WTC11 (cell line): ENCODE measurements around the gene CHN1. TPM values are rescaled to one million over a fixed set of nuclear protein-coding genes. Genes with fewer than 3 reads are reported as not detected.

Experiments used
- ATAC-seq: fragments of 200-7000 bp; cut with Tn5 transposase; 2 replicates; pipeline ENCODE4 v1.10.0; 2021; ENCODE audit warnings: mild to moderate bottlenecking, moderate library complexity
- CTCF ChIA-PET: fragments of 300-600 bp; sonication (Branson Sonifier 250); formaldehyde crosslinking; loops from one replicate; lab custom pipeline; 2021; ENCODE audit warnings: antibody characterized with exemption; lab: Charles Lee
- POLR2A ChIA-PET: fragments of 350-600 bp; sonication (Branson Sonifier 250); formaldehyde crosslinking; loops from one replicate; lab custom pipeline; 2021; ENCODE audit warnings: antibody characterized with exemption; lab: Charles Lee
- DNase-seq: peaks from one replicate; pipeline ENCODE4 v3.0.0; 2021; ENCODE audit warnings: low spot score
- H3K27ac Mint-ChIP-seq: 2 replicates; pipeline ENCODE4 v1.8.0; 2021; ENCODE audit warnings: mixed read lengths
- H3K27me3 Mint-ChIP-seq: 2 replicates; pipeline ENCODE4 v1.8.0; 2021; ENCODE audit warnings: low read depth, mild to moderate bottlenecking, moderate library complexity, mixed read lengths
- H3K36me3 Mint-ChIP-seq: 2 replicates; pipeline ENCODE4 v1.8.0; 2021; ENCODE audit warnings: mixed read lengths
- H3K4me1 Mint-ChIP-seq: 2 replicates; pipeline ENCODE4 v1.8.0; 2022; ENCODE audit warnings: mixed read lengths
- H3K4me3 Mint-ChIP-seq: 2 replicates; pipeline ENCODE4 v1.8.0; 2021; ENCODE audit warnings: mild to moderate bottlenecking, moderate library complexity, mixed read lengths
- H3K9me3 Mint-ChIP-seq: 2 replicates; pipeline ENCODE4 v1.8.0; 2021; ENCODE audit warnings: mixed read lengths
- CBFB ChIP-seq: sonication (generic); formaldehyde crosslinking; IDR thresholded peaks from 2 replicates; pipeline ENCODE4 v1.8.1; 2022; ENCODE audit warnings: mild to moderate bottlenecking, low read depth, missing genetic modification reagents
- CREM ChIP-seq: sonication (generic); formaldehyde crosslinking; IDR thresholded peaks from 2 replicates; pipeline ENCODE4 v1.8.1; 2022; ENCODE audit warnings: mild to moderate bottlenecking, missing genetic modification reagents, moderate library complexity
- EMX1 ChIP-seq: fragments of 250-450 bp; sonication (Bioruptor Pico); IDR thresholded peaks from 2 replicates; pipeline ENCODE4 v1.8.0; 2021; ENCODE audit warnings: mild to moderate bottlenecking
- ESRRA ChIP-seq: sonication (generic); formaldehyde crosslinking; IDR thresholded peaks from 2 replicates; pipeline ENCODE4 v1.8.1; 2022; ENCODE audit warnings: mild to moderate bottlenecking, missing genetic modification reagents, borderline replicate concordance
- FOXK1 ChIP-seq: sonication (generic); formaldehyde crosslinking; IDR thresholded peaks from 2 replicates; pipeline ENCODE4 v1.8.0; 2022; ENCODE audit warnings: mild to moderate bottlenecking, moderate library complexity, missing genetic modification reagents
- FOXP1 ChIP-seq: sonication (generic); formaldehyde crosslinking; IDR thresholded peaks from 2 replicates; pipeline ENCODE4 v1.8.0; 2022; ENCODE audit warnings: missing genetic modification reagents, mild to moderate bottlenecking, moderate library complexity, borderline replicate concordance
- GABPB1 ChIP-seq: sonication (generic); formaldehyde crosslinking; IDR thresholded peaks from 2 replicates; pipeline ENCODE4 v1.8.1; 2023; ENCODE audit warnings: mild to moderate bottlenecking, missing genetic modification reagents
- JUN ChIP-seq: sonication (generic); formaldehyde crosslinking; IDR thresholded peaks from 2 replicates; pipeline ENCODE4 v1.8.0; 2023; ENCODE audit warnings: mild to moderate bottlenecking, missing genetic modification reagents
- NR3C1 ChIP-seq: sonication (generic); formaldehyde crosslinking; conservative IDR thresholded peaks from 2 replicates; pipeline ENCODE4 v1.8.1; 2023; ENCODE audit warnings: low read depth, mild to moderate bottlenecking, missing genetic modification reagents
- TEAD1 ChIP-seq: sonication (generic); formaldehyde crosslinking; IDR thresholded peaks from 2 replicates; pipeline ENCODE4 v1.8.0; 2022; ENCODE audit warnings: mild to moderate bottlenecking, missing genetic modification reagents
- TP53 ChIP-seq: sonication (generic); formaldehyde crosslinking; IDR thresholded peaks from 2 replicates; pipeline ENCODE4 v1.8.1; 2023; ENCODE audit warnings: mild to moderate bottlenecking, missing genetic modification reagents
- total RNA-seq: library from RNA; stranded (reverse); gene quantifications from 3 replicates; pipeline ENCODE4 v1.2.3, GENCODE V29; 2021
- TF ChIP-seq, protein P1 (sequence below): sonication (generic); formaldehyde crosslinking; IDR thresholded peaks from 2 replicates; pipeline ENCODE4 v1.8.1; 2023; ENCODE audit warnings: mild to moderate bottlenecking, missing genetic modification reagents, borderline replicate concordance
- TF ChIP-seq, protein P2 (sequence below): sonication (generic); formaldehyde crosslinking; IDR thresholded peaks from 2 replicates; pipeline ENCODE4 v1.8.0; 2023; ENCODE audit warnings: missing genetic modification reagents, mild to moderate bottlenecking, borderline replicate concordance
- TF ChIP-seq, protein P3 (sequence below): sonication (generic); formaldehyde crosslinking; IDR thresholded peaks from 2 replicates; pipeline ENCODE4 v1.8.1; 2023; ENCODE audit warnings: mild to moderate bottlenecking, missing genetic modification reagents, moderate library complexity
- TF ChIP-seq, protein P4 (sequence below): fragments of 200-600 bp; IDR thresholded peaks from 2 replicates; pipeline ENCODE4 v1.8.0; 2022; ENCODE audit warnings: antibody characterized with exemption
- TF ChIP-seq, protein P5 (sequence below): sonication (generic); formaldehyde crosslinking; IDR thresholded peaks from 2 replicates; pipeline ENCODE4 v1.8.1; 2023; ENCODE audit warnings: mild to moderate bottlenecking, missing genetic modification reagents
- TF ChIP-seq, protein P6 (sequence below): sonication (generic); formaldehyde crosslinking; IDR thresholded peaks from 2 replicates; pipeline ENCODE4 v1.8.0; 2023; ENCODE audit warnings: missing genetic modification reagents
- TF ChIP-seq, protein P7 (sequence below): sonication (generic); formaldehyde crosslinking; IDR thresholded peaks from 2 replicates; pipeline ENCODE4 v1.8.1; 2022; ENCODE audit warnings: low read depth, missing genetic modification reagents, borderline replicate concordance
- TF ChIP-seq, protein P8 (sequence below): fragments of 250-450 bp; sonication (Bioruptor Pico); IDR thresholded peaks from 2 replicates; pipeline ENCODE4 v1.9.0; 2021; ENCODE audit warnings: moderate library complexity, mild to moderate bottlenecking, inconsistent platforms, borderline replicate concordance

The CHN1 gene
- total RNA-seq, 1 experiment from 2014 or later = 30.0 TPM

DNA sequence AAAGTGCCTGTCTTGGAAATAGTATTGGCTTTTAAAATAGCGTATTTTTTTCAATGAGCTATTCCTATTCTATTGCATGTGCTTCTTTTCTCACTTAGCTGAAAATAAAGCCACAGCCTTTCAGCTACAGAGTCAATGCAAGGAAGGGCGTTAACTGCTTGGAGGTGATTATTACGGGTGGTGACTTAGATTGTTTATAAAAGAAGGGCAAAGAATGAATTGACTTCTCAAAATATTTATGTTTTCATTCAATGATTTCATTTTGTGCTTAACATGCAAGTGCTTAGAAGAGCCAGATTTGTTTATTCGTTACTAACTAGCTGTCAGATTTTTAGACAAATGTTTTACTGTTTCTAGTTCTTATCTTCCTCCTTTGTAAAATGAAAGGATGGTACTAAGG lies 2.8 kb upstream of the CHN1 start (continued):
- TF ChIP-seq, protein P1, sequence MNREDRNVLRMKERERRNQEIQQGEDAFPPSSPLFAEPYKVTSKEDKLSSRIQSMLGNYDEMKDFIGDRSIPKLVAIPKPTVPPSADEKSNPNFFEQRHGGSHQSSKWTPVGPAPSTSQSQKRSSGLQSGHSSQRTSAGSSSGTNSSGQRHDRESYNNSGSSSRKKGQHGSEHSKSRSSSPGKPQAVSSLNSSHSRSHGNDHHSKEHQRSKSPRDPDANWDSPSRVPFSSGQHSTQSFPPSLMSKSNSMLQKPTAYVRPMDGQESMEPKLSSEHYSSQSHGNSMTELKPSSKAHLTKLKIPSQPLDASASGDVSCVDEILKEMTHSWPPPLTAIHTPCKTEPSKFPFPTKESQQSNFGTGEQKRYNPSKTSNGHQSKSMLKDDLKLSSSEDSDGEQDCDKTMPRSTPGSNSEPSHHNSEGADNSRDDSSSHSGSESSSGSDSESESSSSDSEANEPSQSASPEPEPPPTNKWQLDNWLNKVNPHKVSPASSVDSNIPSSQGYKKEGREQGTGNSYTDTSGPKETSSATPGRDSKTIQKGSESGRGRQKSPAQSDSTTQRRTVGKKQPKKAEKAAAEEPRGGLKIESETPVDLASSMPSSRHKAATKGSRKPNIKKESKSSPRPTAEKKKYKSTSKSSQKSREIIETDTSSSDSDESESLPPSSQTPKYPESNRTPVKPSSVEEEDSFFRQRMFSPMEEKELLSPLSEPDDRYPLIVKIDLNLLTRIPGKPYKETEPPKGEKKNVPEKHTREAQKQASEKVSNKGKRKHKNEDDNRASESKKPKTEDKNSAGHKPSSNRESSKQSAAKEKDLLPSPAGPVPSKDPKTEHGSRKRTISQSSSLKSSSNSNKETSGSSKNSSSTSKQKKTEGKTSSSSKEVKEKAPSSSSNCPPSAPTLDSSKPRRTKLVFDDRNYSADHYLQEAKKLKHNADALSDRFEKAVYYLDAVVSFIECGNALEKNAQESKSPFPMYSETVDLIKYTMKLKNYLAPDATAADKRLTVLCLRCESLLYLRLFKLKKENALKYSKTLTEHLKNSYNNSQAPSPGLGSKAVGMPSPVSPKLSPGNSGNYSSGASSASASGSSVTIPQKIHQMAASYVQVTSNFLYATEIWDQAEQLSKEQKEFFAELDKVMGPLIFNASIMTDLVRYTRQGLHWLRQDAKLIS (CRISPR knock-in tag) = no peak
- no peak for TF ChIP-seq NR3C1 (CRISPR knock-in tag)
- TF ChIP-seq, protein P2, sequence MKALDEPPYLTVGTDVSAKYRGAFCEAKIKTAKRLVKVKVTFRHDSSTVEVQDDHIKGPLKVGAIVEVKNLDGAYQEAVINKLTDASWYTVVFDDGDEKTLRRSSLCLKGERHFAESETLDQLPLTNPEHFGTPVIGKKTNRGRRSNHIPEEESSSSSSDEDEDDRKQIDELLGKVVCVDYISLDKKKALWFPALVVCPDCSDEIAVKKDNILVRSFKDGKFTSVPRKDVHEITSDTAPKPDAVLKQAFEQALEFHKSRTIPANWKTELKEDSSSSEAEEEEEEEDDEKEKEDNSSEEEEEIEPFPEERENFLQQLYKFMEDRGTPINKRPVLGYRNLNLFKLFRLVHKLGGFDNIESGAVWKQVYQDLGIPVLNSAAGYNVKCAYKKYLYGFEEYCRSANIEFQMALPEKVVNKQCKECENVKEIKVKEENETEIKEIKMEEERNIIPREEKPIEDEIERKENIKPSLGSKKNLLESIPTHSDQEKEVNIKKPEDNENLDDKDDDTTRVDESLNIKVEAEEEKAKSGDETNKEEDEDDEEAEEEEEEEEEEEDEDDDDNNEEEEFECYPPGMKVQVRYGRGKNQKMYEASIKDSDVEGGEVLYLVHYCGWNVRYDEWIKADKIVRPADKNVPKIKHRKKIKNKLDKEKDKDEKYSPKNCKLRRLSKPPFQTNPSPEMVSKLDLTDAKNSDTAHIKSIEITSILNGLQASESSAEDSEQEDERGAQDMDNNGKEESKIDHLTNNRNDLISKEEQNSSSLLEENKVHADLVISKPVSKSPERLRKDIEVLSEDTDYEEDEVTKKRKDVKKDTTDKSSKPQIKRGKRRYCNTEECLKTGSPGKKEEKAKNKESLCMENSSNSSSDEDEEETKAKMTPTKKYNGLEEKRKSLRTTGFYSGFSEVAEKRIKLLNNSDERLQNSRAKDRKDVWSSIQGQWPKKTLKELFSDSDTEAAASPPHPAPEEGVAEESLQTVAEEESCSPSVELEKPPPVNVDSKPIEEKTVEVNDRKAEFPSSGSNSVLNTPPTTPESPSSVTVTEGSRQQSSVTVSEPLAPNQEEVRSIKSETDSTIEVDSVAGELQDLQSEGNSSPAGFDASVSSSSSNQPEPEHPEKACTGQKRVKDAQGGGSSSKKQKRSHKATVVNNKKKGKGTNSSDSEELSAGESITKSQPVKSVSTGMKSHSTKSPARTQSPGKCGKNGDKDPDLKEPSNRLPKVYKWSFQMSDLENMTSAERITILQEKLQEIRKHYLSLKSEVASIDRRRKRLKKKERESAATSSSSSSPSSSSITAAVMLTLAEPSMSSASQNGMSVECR (CRISPR knock-in tag) = no peak
- no peak for TF ChIP-seq EMX1 (CRISPR knock-in tag)
- no peak for TF ChIP-seq ESRRA (CRISPR knock-in tag)
- TF ChIP-seq, protein P3, sequence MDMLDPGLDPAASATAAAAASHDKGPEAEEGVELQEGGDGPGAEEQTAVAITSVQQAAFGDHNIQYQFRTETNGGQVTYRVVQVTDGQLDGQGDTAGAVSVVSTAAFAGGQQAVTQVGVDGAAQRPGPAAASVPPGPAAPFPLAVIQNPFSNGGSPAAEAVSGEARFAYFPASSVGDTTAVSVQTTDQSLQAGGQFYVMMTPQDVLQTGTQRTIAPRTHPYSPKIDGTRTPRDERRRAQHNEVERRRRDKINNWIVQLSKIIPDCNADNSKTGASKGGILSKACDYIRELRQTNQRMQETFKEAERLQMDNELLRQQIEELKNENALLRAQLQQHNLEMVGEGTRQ (CRISPR knock-in tag) = no peak
- TF ChIP-seq, protein P4, sequence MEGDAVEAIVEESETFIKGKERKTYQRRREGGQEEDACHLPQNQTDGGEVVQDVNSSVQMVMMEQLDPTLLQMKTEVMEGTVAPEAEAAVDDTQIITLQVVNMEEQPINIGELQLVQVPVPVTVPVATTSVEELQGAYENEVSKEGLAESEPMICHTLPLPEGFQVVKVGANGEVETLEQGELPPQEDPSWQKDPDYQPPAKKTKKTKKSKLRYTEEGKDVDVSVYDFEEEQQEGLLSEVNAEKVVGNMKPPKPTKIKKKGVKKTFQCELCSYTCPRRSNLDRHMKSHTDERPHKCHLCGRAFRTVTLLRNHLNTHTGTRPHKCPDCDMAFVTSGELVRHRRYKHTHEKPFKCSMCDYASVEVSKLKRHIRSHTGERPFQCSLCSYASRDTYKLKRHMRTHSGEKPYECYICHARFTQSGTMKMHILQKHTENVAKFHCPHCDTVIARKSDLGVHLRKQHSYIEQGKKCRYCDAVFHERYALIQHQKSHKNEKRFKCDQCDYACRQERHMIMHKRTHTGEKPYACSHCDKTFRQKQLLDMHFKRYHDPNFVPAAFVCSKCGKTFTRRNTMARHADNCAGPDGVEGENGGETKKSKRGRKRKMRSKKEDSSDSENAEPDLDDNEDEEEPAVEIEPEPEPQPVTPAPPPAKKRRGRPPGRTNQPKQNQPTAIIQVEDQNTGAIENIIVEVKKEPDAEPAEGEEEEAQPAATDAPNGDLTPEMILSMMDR = no peak
- TF ChIP-seq TP53 (CRISPR knock-in tag) = no peak

DNA sequence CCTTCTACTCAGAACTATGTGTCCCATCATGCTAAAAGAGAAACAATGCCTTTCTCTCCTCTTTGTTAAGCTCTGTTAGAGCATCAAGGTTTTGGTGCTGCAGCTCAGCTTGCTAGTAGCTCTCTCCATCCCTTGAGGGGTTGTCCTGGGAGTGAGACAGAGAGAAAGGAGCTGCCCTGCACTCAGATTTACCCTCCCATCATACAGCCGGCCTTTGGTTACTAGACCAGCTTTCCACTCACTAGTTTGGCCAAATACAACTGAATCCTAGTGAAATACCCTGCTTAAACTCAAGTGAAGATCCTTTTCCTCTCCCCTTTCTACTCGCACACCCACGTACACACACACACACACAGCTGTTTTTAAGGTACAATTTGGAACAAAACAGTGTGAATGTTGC lies 2.3 kb upstream of the CHN1 start:
- H3K9me3 Mint-ChIP-seq = no peaks in the 10 kb centered on the region
- ChIA-PET POLR2A (no interaction called here), CTCF (interaction anchor here (1.0 to 2.0 kb wide), 7 partner anchors 17 to 310 kb away, joined by 4 to 10 read pairs (median 6); no protein-coding TSS in a partner anchor)
- ATAC-seq = no peak
- H3K4me1 Mint-ChIP-seq = peaks cover 41% of the 10 kb centered on the region
- H3K36me3 Mint-ChIP-seq = no peaks in the 10 kb centered on the region
- no peaks in the 10 kb centered on the region; the same call in 1 of the 2 replicates for H3K27me3 Mint-ChIP-seq
- H3K4me3 Mint-ChIP-seq = no peak overlapping the region
- H3K27ac Mint-ChIP-seq = peak overlapping the region; percentile 16
- DNase-seq = no peak
- TF ChIP-seq, protein P5, sequence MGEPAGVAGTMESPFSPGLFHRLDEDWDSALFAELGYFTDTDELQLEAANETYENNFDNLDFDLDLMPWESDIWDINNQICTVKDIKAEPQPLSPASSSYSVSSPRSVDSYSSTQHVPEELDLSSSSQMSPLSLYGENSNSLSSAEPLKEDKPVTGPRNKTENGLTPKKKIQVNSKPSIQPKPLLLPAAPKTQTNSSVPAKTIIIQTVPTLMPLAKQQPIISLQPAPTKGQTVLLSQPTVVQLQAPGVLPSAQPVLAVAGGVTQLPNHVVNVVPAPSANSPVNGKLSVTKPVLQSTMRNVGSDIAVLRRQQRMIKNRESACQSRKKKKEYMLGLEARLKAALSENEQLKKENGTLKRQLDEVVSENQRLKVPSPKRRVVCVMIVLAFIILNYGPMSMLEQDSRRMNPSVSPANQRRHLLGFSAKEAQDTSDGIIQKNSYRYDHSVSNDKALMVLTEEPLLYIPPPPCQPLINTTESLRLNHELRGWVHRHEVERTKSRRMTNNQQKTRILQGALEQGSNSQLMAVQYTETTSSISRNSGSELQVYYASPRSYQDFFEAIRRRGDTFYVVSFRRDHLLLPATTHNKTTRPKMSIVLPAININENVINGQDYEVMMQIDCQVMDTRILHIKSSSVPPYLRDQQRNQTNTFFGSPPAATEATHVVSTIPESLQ = no peak
- TF ChIP-seq, protein P6, sequence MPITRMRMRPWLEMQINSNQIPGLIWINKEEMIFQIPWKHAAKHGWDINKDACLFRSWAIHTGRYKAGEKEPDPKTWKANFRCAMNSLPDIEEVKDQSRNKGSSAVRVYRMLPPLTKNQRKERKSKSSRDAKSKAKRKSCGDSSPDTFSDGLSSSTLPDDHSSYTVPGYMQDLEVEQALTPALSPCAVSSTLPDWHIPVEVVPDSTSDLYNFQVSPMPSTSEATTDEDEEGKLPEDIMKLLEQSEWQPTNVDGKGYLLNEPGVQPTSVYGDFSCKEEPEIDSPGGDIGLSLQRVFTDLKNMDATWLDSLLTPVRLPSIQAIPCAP = no peak
- TF ChIP-seq NR3C1 (CRISPR knock-in tag) (no peak), GABPB1 (CRISPR knock-in tag) (no peak), TEAD1 (CRISPR knock-in tag) (no peak), CBFB (CRISPR knock-in tag) (no peak), FOXP1 (no peak), FOXK1 (no peak), JUN (no peak), ESRRA (CRISPR knock-in tag) (no peak), CREM (CRISPR knock-in tag) (no peak)
- TF ChIP-seq, protein P7, sequence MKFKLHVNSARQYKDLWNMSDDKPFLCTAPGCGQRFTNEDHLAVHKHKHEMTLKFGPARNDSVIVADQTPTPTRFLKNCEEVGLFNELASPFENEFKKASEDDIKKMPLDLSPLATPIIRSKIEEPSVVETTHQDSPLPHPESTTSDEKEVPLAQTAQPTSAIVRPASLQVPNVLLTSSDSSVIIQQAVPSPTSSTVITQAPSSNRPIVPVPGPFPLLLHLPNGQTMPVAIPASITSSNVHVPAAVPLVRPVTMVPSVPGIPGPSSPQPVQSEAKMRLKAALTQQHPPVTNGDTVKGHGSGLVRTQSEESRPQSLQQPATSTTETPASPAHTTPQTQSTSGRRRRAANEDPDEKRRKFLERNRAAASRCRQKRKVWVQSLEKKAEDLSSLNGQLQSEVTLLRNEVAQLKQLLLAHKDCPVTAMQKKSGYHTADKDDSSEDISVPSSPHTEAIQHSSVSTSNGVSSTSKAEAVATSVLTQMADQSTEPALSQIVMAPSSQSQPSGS (CRISPR knock-in tag) = no peak
- TF ChIP-seq, protein P8, sequence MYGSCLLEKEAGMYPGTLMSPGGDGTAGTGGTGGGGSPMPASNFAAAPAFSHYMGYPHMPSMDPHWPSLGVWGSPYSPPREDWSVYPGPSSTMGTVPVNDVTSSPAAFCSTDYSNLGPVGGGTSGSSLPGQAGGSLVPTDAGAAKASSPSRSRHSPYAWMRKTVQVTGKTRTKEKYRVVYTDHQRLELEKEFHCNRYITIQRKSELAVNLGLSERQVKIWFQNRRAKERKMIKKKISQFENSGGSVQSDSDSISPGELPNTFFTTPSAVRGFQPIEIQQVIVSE (CRISPR knock-in tag) = no peak
